ENCODE measurements around the gene DOCK4. TPM values are rescaled to one million over a fixed set of nuclear protein-coding genes. Genes with fewer than 3 reads are reported as not detected.

Gene DOCK4
- total RNA-seq, 1 donor from 2014 or later: 60.3 TPM

- no peak for DNase-seq
- Mint-ChIP-seq H3K27ac (ENCODE audit: unreplicated experiment) (no peak overlapping the region), H3K4me3 (ENCODE audit: unreplicated experiment) (no peak overlapping the region), H3K36me3 (ENCODE audit: unreplicated experiment) (peaks cover 8% of the 10 kb centered on the region), H3K27me3 (ENCODE audit: unreplicated experiment) (peaks cover 5% of the 10 kb centered on the region), H3K9me3 (ENCODE audit: unreplicated experiment) (peaks cover 2% of the 10 kb centered on the region), H3K4me1 (ENCODE audit: low read depth, unreplicated experiment) (no peaks in the 10 kb centered on the region)
- TF ChIP-seq, protein P1, sequence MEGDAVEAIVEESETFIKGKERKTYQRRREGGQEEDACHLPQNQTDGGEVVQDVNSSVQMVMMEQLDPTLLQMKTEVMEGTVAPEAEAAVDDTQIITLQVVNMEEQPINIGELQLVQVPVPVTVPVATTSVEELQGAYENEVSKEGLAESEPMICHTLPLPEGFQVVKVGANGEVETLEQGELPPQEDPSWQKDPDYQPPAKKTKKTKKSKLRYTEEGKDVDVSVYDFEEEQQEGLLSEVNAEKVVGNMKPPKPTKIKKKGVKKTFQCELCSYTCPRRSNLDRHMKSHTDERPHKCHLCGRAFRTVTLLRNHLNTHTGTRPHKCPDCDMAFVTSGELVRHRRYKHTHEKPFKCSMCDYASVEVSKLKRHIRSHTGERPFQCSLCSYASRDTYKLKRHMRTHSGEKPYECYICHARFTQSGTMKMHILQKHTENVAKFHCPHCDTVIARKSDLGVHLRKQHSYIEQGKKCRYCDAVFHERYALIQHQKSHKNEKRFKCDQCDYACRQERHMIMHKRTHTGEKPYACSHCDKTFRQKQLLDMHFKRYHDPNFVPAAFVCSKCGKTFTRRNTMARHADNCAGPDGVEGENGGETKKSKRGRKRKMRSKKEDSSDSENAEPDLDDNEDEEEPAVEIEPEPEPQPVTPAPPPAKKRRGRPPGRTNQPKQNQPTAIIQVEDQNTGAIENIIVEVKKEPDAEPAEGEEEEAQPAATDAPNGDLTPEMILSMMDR (IDR thresholded peaks at IDR 0.05; ENCODE audit: partially characterized antibody, unreplicated experiment): no peak
Measured at GRCh38 chr7:111772716-111773115, 433.5 kb downstream of the DOCK4 start.

GRCh38 chr7:111771638-111772037, 434.6 kb downstream of the DOCK4 start:
- TF ChIP-seq, protein P1 (IDR thresholded peaks at IDR 0.05; ENCODE audit: partially characterized antibody, unreplicated experiment): no peak
- Mint-ChIP-seq H3K36me3 (ENCODE audit: unreplicated experiment) (peaks cover 4% of the 10 kb centered on the region), H3K27ac (ENCODE audit: unreplicated experiment) (no peak overlapping the region), H3K4me1 (ENCODE audit: low read depth, unreplicated experiment) (no peaks in the 10 kb centered on the region), H3K27me3 (ENCODE audit: unreplicated experiment) (peaks cover 5% of the 10 kb centered on the region), H3K9me3 (ENCODE audit: unreplicated experiment) (peaks cover 2% of the 10 kb centered on the region), H3K4me3 (ENCODE audit: unreplicated experiment) (no peak overlapping the region)
- DNase-seq: no peak

GRCh38 chr7:111770116-111770515, 436.1 kb downstream of the DOCK4 start:
- H3K27ac Mint-ChIP-seq (ENCODE audit: unreplicated experiment): no peak overlapping the region
- no peaks in the 10 kb centered on the region for H3K4me1 Mint-ChIP-seq (ENCODE audit: low read depth, unreplicated experiment)

DNA sequence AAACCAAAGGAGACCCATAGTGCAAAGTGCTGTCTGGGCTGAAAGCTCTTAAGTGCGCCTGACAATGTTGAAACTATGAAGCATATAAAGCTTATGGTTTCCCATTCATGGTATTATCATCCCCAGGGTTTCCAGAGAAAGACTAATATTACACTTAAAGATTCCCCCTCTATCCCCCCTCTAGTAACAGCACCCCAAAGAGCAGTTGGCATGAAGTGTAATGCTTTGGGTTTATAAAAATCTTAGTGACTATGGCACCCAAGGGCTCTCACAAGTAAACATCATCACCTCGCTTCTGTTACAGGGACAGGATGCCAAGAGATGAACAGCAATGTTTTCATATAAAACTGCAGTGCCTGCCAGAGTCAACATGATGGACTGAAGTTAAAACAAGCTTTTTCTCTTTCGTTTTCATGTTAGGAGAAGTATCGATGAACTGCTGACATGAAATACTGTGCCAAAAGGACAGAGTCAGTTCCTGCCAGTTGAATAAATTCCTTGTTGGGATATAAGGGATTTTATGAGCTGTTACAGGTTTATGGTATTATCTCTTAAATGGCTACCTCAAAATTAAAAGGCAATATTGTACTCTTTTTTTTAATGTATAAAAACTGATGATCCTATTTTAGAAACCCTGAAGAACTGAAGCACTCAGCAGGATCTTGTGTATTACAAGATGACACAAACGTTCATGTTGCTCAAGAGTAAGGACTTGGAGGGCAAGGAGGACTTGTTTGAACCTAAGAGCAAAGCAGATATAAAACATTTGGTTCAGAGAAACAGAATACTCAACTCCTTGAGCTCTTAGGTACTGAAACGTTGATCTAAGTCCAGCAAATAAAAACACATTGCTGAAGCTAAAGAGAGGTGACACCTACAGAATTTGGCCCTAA, 440.2 kb downstream of the DOCK4 start:
- Mint-ChIP-seq H3K36me3 (ENCODE audit: unreplicated experiment) (no peaks in the 10 kb centered on the region), H3K4me1 (ENCODE audit: low read depth, unreplicated experiment) (peaks cover 4% of the 10 kb centered on the region), H3K4me3 (ENCODE audit: unreplicated experiment) (no peak overlapping the region), H3K27ac (ENCODE audit: unreplicated experiment) (no peak overlapping the region), H3K9me3 (ENCODE audit: unreplicated experiment) (no peaks in the 10 kb centered on the region), H3K27me3 (ENCODE audit: unreplicated experiment) (no peaks in the 10 kb centered on the region)
- DNase-seq: no peak
- TF ChIP-seq, protein P1 (IDR thresholded peaks at IDR 0.05; ENCODE audit: partially characterized antibody, unreplicated experiment): no peak

More at GRCh38 chr7:111770116-111770515, 436.1 kb downstream of the DOCK4 start:
- H3K9me3 Mint-ChIP-seq (ENCODE audit: unreplicated experiment): peaks cover 2% of the 10 kb centered on the region
- H3K36me3 Mint-ChIP-seq (ENCODE audit: unreplicated experiment): no peaks in the 10 kb centered on the region
- no peak overlapping the region for H3K4me3 Mint-ChIP-seq (ENCODE audit: unreplicated experiment)
- no peak for DNase-seq
- TF ChIP-seq, protein P1 (IDR thresholded peaks at IDR 0.05; ENCODE audit: partially characterized antibody, unreplicated experiment): no peak
- H3K27me3 Mint-ChIP-seq (ENCODE audit: unreplicated experiment): peaks cover 2% of the 10 kb centered on the region

GRCh38 chr7:111763221-111763801, 442.9 kb downstream of the DOCK4 start:
- Mint-ChIP-seq H3K27me3 (ENCODE audit: unreplicated experiment) (no peaks in the 10 kb centered on the region), H3K4me3 (ENCODE audit: unreplicated experiment) (no peak overlapping the region), H3K9me3 (ENCODE audit: unreplicated experiment) (no peaks in the 10 kb centered on the region), H3K4me1 (ENCODE audit: low read depth, unreplicated experiment) (peaks cover 4% of the 10 kb centered on the region), H3K36me3 (ENCODE audit: unreplicated experiment) (peaks cover 5% of the 10 kb centered on the region), H3K27ac (ENCODE audit: unreplicated experiment) (no peak overlapping the region)
- DNase-seq: peak; percentile 52
- TF ChIP-seq, protein P1 (IDR thresholded peaks at IDR 0.05; ENCODE audit: partially characterized antibody, unreplicated experiment): peak; percentile 80
